Measurements from ENCODE around the gene IGFL2. TPM values are rescaled to one million over a fixed set of nuclear protein-coding genes. Genes with fewer than 3 reads are reported as not detected.
"Not testable (repeated sequence)": the region's sequence is repeated elsewhere in the genome, so short reads cannot be mapped to it uniquely, and the experiment has no call there.

Gene IGFL2
- total RNA-seq, result not detected
- long read RNA-seq, result 0 reads

- ATAC-seq (ENCODE audit: poor library complexity) (no peak), DNase-seq (no peak)
- intact Hi-C loops (cut with DNase I), result no loop called here
Observed at GRCh38 chr19:46147791-46148288, at the start of gene IGFL2. Gene IGFL2, plus strand, starts transcription at chr19:46148238. Its CDS starts 41 bp downstream, at chr19:46148279.

- no peak for ATAC-seq (ENCODE audit: poor library complexity)
- intact Hi-C loops (cut with DNase I), result no loop called here
- no peak for DNase-seq
Observed at GRCh38 chr19:46100344-46100743, 47.7 kb upstream of the IGFL2 start.

GRCh38 chr19:46101293-46101692 is 46.7 kb upstream of the IGFL2 start:
- DNase-seq (no peak), ATAC-seq (ENCODE audit: poor library complexity) (no peak)
- intact Hi-C loops (cut with DNase I), result no loop called here

GRCh38 chr19:46102333-46102732 is 45.7 kb upstream of the IGFL2 start:
- ATAC-seq (ENCODE audit: poor library complexity); DNase-seq; intact Hi-C loops (cut with DNase I): not testable (repeated sequence)

- DNase-seq (no peak), ATAC-seq (ENCODE audit: poor library complexity) (no peak)
- intact Hi-C loops (cut with DNase I), result no loop called here
Observed at GRCh38 chr19:46107371-46107770, 40.7 kb upstream of the IGFL2 start.

GRCh38 chr19:46109876-46110275 is 38.2 kb upstream of the IGFL2 start:
- intact Hi-C loops (cut with DNase I), result no loop called here
- no peak for ATAC-seq (ENCODE audit: poor library complexity)
- no peak for DNase-seq

- no peak for ATAC-seq (ENCODE audit: poor library complexity)
- DNase-seq, result no peak
- intact Hi-C loops (cut with DNase I), result no loop called here
Observed at GRCh38 chr19:46111376-46111775, 36.7 kb upstream of the IGFL2 start.

- intact Hi-C loops (cut with DNase I), result no loop called here
- no peak for DNase-seq
- no peak for ATAC-seq (ENCODE audit: poor library complexity)
Observed at GRCh38 chr19:46112527-46112926, 35.5 kb upstream of the IGFL2 start.

- DNase-seq (no peak), ATAC-seq (ENCODE audit: poor library complexity) (no peak)
- intact Hi-C loops (cut with DNase I), result no loop called here
Observed at GRCh38 chr19:46113726-46114125, 34.3 kb upstream of the IGFL2 start.

GRCh38 chr19:46115396-46116106 is 32.5 kb upstream of the IGFL2 start:
- DNase-seq (no peak), ATAC-seq (ENCODE audit: poor library complexity) (no peak)
- intact Hi-C loops (cut with DNase I), result no loop called here

GRCh38 chr19:46116121-46116520 is 31.9 kb upstream of the IGFL2 start:
- DNase-seq (no peak), ATAC-seq (ENCODE audit: poor library complexity) (no peak)

GRCh38 chr19:46118136-46118535 is 29.9 kb upstream of the IGFL2 start:
- intact Hi-C loops (cut with DNase I), result no loop called here
- ATAC-seq (ENCODE audit: poor library complexity) (no peak), DNase-seq (no peak)

More at GRCh38 chr19:46116121-46116520, 31.9 kb upstream of the IGFL2 start:
- intact Hi-C loops (cut with DNase I), result no loop called here

GRCh38 chr19:46124638-46125115 is 23.4 kb upstream of the IGFL2 start, which contains the start of gene IGFL3:
Gene IGFL3, minus strand, starts transcription at chr19:46124688. Its CDS starts 39 bp downstream, at chr19:46124649.
- ATAC-seq (ENCODE audit: poor library complexity) (no peak), DNase-seq (no peak)
- intact Hi-C loops (cut with DNase I), result no loop called here

GRCh38 chr19:46125447-46125846 is 22.6 kb upstream of the IGFL2 start:
- no peak for DNase-seq
- intact Hi-C loops (cut with DNase I), result no loop called here
- ATAC-seq (ENCODE audit: poor library complexity), result no peak

- intact Hi-C loops (cut with DNase I), result no loop called here
- ATAC-seq (ENCODE audit: poor library complexity) (no peak), DNase-seq (no peak)
Observed at GRCh38 chr19:46126086-46126580, 21.9 kb upstream of the IGFL2 start.

- ATAC-seq (ENCODE audit: poor library complexity) (no peak), DNase-seq (no peak)
- intact Hi-C loops (cut with DNase I), result no loop called here
Observed at GRCh38 chr19:46131485-46132143, 16.4 kb upstream of the IGFL2 start.

- intact Hi-C loops (cut with DNase I), result no loop called here
- ATAC-seq (ENCODE audit: poor library complexity) (no peak), DNase-seq (no peak)
Observed at GRCh38 chr19:46132508-46133100, 15.4 kb upstream of the IGFL2 start.

GRCh38 chr19:46133101-46133627 is 14.9 kb upstream of the IGFL2 start:
- ATAC-seq (ENCODE audit: poor library complexity) (peak; percentile 38), DNase-seq (no peak)
- intact Hi-C loops (cut with DNase I), result no loop called here

- DNase-seq (no peak), ATAC-seq (ENCODE audit: poor library complexity) (no peak)
- intact Hi-C loops (cut with DNase I), result no loop called here
Observed at GRCh38 chr19:46133777-46134241, 14.2 kb upstream of the IGFL2 start.

All from Right ventricle myocardium superior (tissue), 1 donor.